Measurements from ENCODE around the gene PAPSS1.

The PAPSS1 gene

GRCh38 chr4:107615809-107616208 is 104.2 kb downstream of the PAPSS1 start:
- no peak for TF ChIP-seq CTCF (IDR thresholded peaks at IDR 0.05; ENCODE audit: low read depth, low read length)
- Histone ChIP-seq H3K36me3 (peaks cover 58% of the 10 kb centered on the region), H3K9me3 (ENCODE audit: severe bottlenecking) (no peaks in the 10 kb centered on the region), H3K27ac (no peak overlapping the region), H3K4me3 (ENCODE audit: low read depth, low read length) (no peak overlapping the region), H3K27me3 (ENCODE audit: insufficient read depth, low read depth, severe bottlenecking) (no peaks in the 10 kb centered on the region)
- DNase-seq = no peak

- no peaks in the 10 kb centered on the region for H3K9me3 ChIP-seq (ENCODE audit: severe bottlenecking)
- no peak overlapping the region for H3K4me3 ChIP-seq (ENCODE audit: low read depth, low read length)
- no peaks in the 10 kb centered on the region for H3K27me3 ChIP-seq (ENCODE audit: insufficient read depth, low read depth, severe bottlenecking)
- H3K27ac ChIP-seq = no peak overlapping the region
- no peak for TF ChIP-seq CTCF (IDR thresholded peaks at IDR 0.05; ENCODE audit: low read depth, low read length)
- no peak for DNase-seq
- no peaks in the 10 kb centered on the region for H3K36me3 ChIP-seq
These were observed 116.6 kb downstream of the PAPSS1 start for GRCh38 chr4:107603430-107603829.

GRCh38 chr4:107600983-107601382 is 119.1 kb downstream of the PAPSS1 start:
- H3K9me3 ChIP-seq (ENCODE audit: severe bottlenecking) = no peaks in the 10 kb centered on the region
- H3K4me3 ChIP-seq (ENCODE audit: low read depth, low read length) = no peak overlapping the region
- TF ChIP-seq CTCF (IDR thresholded peaks at IDR 0.05; ENCODE audit: low read depth, low read length) = no peak
- no peaks in the 10 kb centered on the region for H3K27me3 ChIP-seq (ENCODE audit: insufficient read depth, low read depth, severe bottlenecking)
- no peaks in the 10 kb centered on the region for H3K36me3 ChIP-seq
- no peak for DNase-seq
- H3K27ac ChIP-seq = no peak overlapping the region

GRCh38 chr4:107600436-107600835 is 119.6 kb downstream of the PAPSS1 start:
- Histone ChIP-seq H3K27ac (no peak overlapping the region), H3K9me3 (ENCODE audit: severe bottlenecking) (no peaks in the 10 kb centered on the region), H3K36me3 (no peaks in the 10 kb centered on the region), H3K27me3 (ENCODE audit: insufficient read depth, low read depth, severe bottlenecking) (no peaks in the 10 kb centered on the region), H3K4me3 (ENCODE audit: low read depth, low read length) (no peak overlapping the region)
- TF ChIP-seq CTCF (IDR thresholded peaks at IDR 0.05; ENCODE audit: low read depth, low read length) = no peak
- no peak for DNase-seq

GRCh38 chr4:107599841-107600240 is 120.2 kb downstream of the PAPSS1 start:
- no peak for TF ChIP-seq CTCF (IDR thresholded peaks at IDR 0.05; ENCODE audit: low read depth, low read length)
- no peaks in the 10 kb centered on the region for H3K36me3 ChIP-seq

GRCh38 chr4:107593230-107593629 is 126.8 kb downstream of the PAPSS1 start:
- no peak overlapping the region for H3K27ac ChIP-seq
- no peaks in the 10 kb centered on the region for H3K36me3 ChIP-seq
- no peaks in the 10 kb centered on the region for H3K27me3 ChIP-seq (ENCODE audit: insufficient read depth, low read depth, severe bottlenecking)
- DNase-seq = no peak
- TF ChIP-seq CTCF (IDR thresholded peaks at IDR 0.05; ENCODE audit: low read depth, low read length) = no peak
- no peak overlapping the region for H3K4me3 ChIP-seq (ENCODE audit: low read depth, low read length)
- peaks cover 17% of the 10 kb centered on the region for H3K9me3 ChIP-seq (ENCODE audit: severe bottlenecking)

More at GRCh38 chr4:107599841-107600240, 120.2 kb downstream of the PAPSS1 start:
- Histone ChIP-seq H3K9me3 (ENCODE audit: severe bottlenecking) (no peaks in the 10 kb centered on the region), H3K27ac (no peak overlapping the region), H3K27me3 (ENCODE audit: insufficient read depth, low read depth, severe bottlenecking) (no peaks in the 10 kb centered on the region), H3K4me3 (ENCODE audit: low read depth, low read length) (no peak overlapping the region)
- no peak for DNase-seq

Data from WERI-Rb-1 (cell line).